CD14-positive monocyte (primary cell): ENCODE results near the gene PDE4D. TPM values are rescaled to one million over a fixed set of nuclear protein-coding genes. Genes with fewer than 3 reads are reported as not detected.

Experiments
- DNase-seq, 3 donors: peaks; one replicate each; pipeline ENCODE4 v3.0.0-alpha.2; 2011 to 2022
- H2AFZ ChIP-seq: 2 replicates; pipeline ENCODE4 v1.6.0; 2012; ENCODE audit warnings: mild to moderate bottlenecking, low read depth, low read length, inconsistent platforms; ENCODE audit not compliant: insufficient read depth, poor library complexity, severe bottlenecking
- H3K27ac ChIP-seq, 2 donors: 1 replicate in 1 of 2; 2 replicates in 1 of 2; pipeline ENCODE4 v1.5.1; 2012 to 2013; ENCODE audit warnings: low read length in 2 of 2, control low read depth in 1 of 2, inconsistent platforms in 1 of 2, low read depth in 1 of 2, mild to moderate bottlenecking in 1 of 2
- H3K27me3 ChIP-seq, 2 donors: one replicate each; pipeline versions ENCODE4 v1.6.0 to v1.6.1; 2011 to 2013; ENCODE audit warnings: low read length in 2 of 2; ENCODE audit not compliant: control insufficient read depth in 2 of 2, insufficient read depth in 2 of 2
- H3K36me3 ChIP-seq, 2 donors: replicated peaks in 1 of 2; 1 replicate in 1 of 2; 2 replicates in 1 of 2; pipeline versions ENCODE4 v1.5.1 to v1.6.1; 2012 to 2013; ENCODE audit warnings: low read length in 2 of 2, control low read depth in 1 of 2, inconsistent platforms in 1 of 2, mild to moderate bottlenecking in 1 of 2; ENCODE audit not compliant: insufficient read depth in 2 of 2, control insufficient read depth in 1 of 2
- H3K4me1 ChIP-seq, 2 donors: 1 replicate in 1 of 2; 2 replicates in 1 of 2; pipeline versions ENCODE4 v1.5.1 to v1.6.1; 2012 to 2013; ENCODE audit warnings: low read length in 2 of 2, control low read depth in 1 of 2, inconsistent platforms in 1 of 2, mild to moderate bottlenecking in 1 of 2, moderate library complexity in 1 of 2; ENCODE audit not compliant: insufficient read depth in 2 of 2, control insufficient read depth in 1 of 2
- H3K4me2 ChIP-seq: replicated peaks from 2 replicates; pipeline ENCODE3; 2012; ENCODE audit warnings: low read length, moderate library complexity, mild to moderate bottlenecking; ENCODE audit not compliant: poor library complexity, severe bottlenecking; ENCODE audit errors: extremely low read depth
- H3K4me3 ChIP-seq, 3 experiments: fragments of 200-600 bp in 1 of 3; sonication (generic) in 1 of 3; replicated peaks in 1 of 3; 1 replicate in 2 of 3; 2 replicates in 1 of 3; pipeline ENCODE4 v1.5.1; 2011 to 2013; ENCODE audit warnings: low read length in 3 of 3, mild to moderate bottlenecking in 3 of 3, control low read depth in 2 of 3, low read depth in 2 of 3, inconsistent platforms in 1 of 3, moderate library complexity in 1 of 3
- H3K79me2 ChIP-seq: 2 replicates; pipeline ENCODE4 v1.6.0; 2012; ENCODE audit warnings: mild to moderate bottlenecking, control low read depth, inconsistent platforms, low read length, moderate library complexity; ENCODE audit not compliant: insufficient read depth
- H3K9ac ChIP-seq: 2 replicates; pipeline ENCODE4 v1.6.0; 2017; ENCODE audit warnings: low read length, mild to moderate bottlenecking; ENCODE audit not compliant: insufficient read depth, poor library complexity, severe bottlenecking
- H3K9me3 ChIP-seq, 2 donors: replicated peaks in 1 of 2; 1 replicate in 1 of 2; 2 replicates in 1 of 2; pipeline versions ENCODE4 v1.5.1 to v1.6.1; 2012 to 2013; ENCODE audit warnings: low read length in 2 of 2, control low read depth in 1 of 2; ENCODE audit not compliant: control insufficient read depth in 1 of 2, insufficient read depth in 1 of 2
- H4K20me1 ChIP-seq: 2 replicates; pipeline ENCODE4 v1.6.0; 2012; ENCODE audit warnings: mild to moderate bottlenecking, low read length, control low read depth, moderate library complexity; ENCODE audit not compliant: insufficient read depth
- H3K27ac Mint-ChIP-seq, 7 donors: one replicate each; pipeline ENCODE4 v1.8.0; 2020; ENCODE audit warnings: mild to moderate bottlenecking in 7 of 7, mixed read lengths in 7 of 7, moderate library complexity in 6 of 7, inconsistent platforms in 2 of 7
- H3K27me3 Mint-ChIP-seq, 3 donors: one replicate each; pipeline ENCODE4 v1.8.0; 2021 to 2022; ENCODE audit warnings: low read depth in 3 of 3, mild to moderate bottlenecking in 3 of 3, mixed read lengths in 3 of 3, moderate library complexity in 3 of 3, inconsistent platforms in 1 of 3
- H3K36me3 Mint-ChIP-seq, 2 donors: one replicate each; pipeline ENCODE4 v1.8.0; 2020; ENCODE audit warnings: mixed read lengths in 2 of 2, inconsistent platforms in 1 of 2, mild to moderate bottlenecking in 1 of 2
- H3K4me1 Mint-ChIP-seq: one replicate; pipeline ENCODE4 v1.8.0; 2020; ENCODE audit warnings: mild to moderate bottlenecking, mixed read lengths
- H3K4me3 Mint-ChIP-seq, 2 donors: one replicate each; pipeline ENCODE4 v1.8.0; 2020; ENCODE audit warnings: mild to moderate bottlenecking in 2 of 2, mixed read lengths in 2 of 2, moderate library complexity in 1 of 2
- H3K9me3 Mint-ChIP-seq, 7 donors: one replicate each; pipeline ENCODE4 v1.8.0; 2020 to 2022; ENCODE audit warnings: mixed read lengths in 7 of 7, mild to moderate bottlenecking in 6 of 7, moderate library complexity in 6 of 7, inconsistent platforms in 2 of 7
- CTCF ChIP-seq: fragments of 200-600 bp; IDR thresholded peaks from one replicate; pipeline ENCODE4 v1.8.0; 2022; ENCODE audit warnings: antibody characterized with exemption, mild to moderate bottlenecking
- WGBS: methylation state at CpG from one replicate; pipeline ENCODE4 v1.1.5; 2013; ENCODE audit warnings: missing lambda C conversion rate; ENCODE audit not compliant: insufficient coverage; 5-methylcytosine and 5-hydroxymethylcytosine counted together
- intact Hi-C, 2 donors: fragments of 100-400 bp; cut with micrococcal nuclease; formaldehyde crosslinking; loops; one replicate each; pipeline versions ENCODE4 v1.15.0 to v1.15.1; 2023
- polyA plus RNA-seq, 3 donors: library from polyadenylated mRNA; depleted of rRNA in 1 of 3; unstranded in 2 of 3; stranded (reverse) in 1 of 3; fragments of 300-500 nt in 2 of 3; fragments of >200 nt in 1 of 3; fragmentation: Illumina TruSeq in 2 of 3; gene quantifications; 1 replicate in 2 of 3; 2 replicates in 1 of 3; pipeline ENCODE4 v1.2.3, GENCODE V29; 2012 to 2021

PDE4D gene
- polyA plus RNA-seq, 3 donors, result 1.9 to 3.4 (median 2.8) TPM

GRCh38 chr5:58937031-58937681 is 956.4 kb downstream of the PDE4D start:
- no peak overlapping the region for H3K4me2 ChIP-seq
- H2AFZ ChIP-seq, result no peak overlapping the region
- no peaks in the 10 kb centered on the region for H4K20me1 ChIP-seq
- TF ChIP-seq CTCF, result no peak
- no peak overlapping the region for H3K4me3 ChIP-seq
- no peaks in the 10 kb centered on the region for H3K36me3 ChIP-seq
- Mint-ChIP-seq H3K27ac (no peak overlapping the region), H3K9me3 (peaks cover 0 to 8% (median 3%) of the 10 kb centered on the region in 7 donors), H3K4me3 (no peak overlapping the region), H3K27me3 (peaks cover 0 to 2% (median 0%) of the 10 kb centered on the region in 3 donors), H3K36me3 (no peaks in the 10 kb centered on the region), H3K4me1 (no peaks in the 10 kb centered on the region)
- peaks cover 0 to 2% of the 10 kb centered on the region in 2 donors for H3K9me3 ChIP-seq
- H3K79me2 ChIP-seq, result no peaks in the 10 kb centered on the region
- no peaks in the 10 kb centered on the region for H3K4me1 ChIP-seq
- 99% methylated on average over 8 of the region's 19 CpGs for WGBS
- no peak overlapping the region for H3K27ac ChIP-seq
- no peaks in the 10 kb centered on the region for H3K27me3 ChIP-seq
- intact Hi-C loops, result no loop called here
- no peak for DNase-seq
- H3K9ac ChIP-seq, result no peak overlapping the region

- H4K20me1 ChIP-seq, result no peaks in the 10 kb centered on the region
- H3K79me2 ChIP-seq, result no peaks in the 10 kb centered on the region
- no peak overlapping the region for H3K4me2 ChIP-seq
- H2AFZ ChIP-seq, result no peak overlapping the region
- H3K9ac ChIP-seq, result no peak overlapping the region
- H3K9me3 Mint-ChIP-seq, result peaks cover 0 to 8% (median 3%) of the 10 kb centered on the region in 7 donors
- no peak overlapping the region for H3K27ac ChIP-seq
- no peaks in the 10 kb centered on the region for H3K27me3 ChIP-seq
- no peak overlapping the region for H3K27ac Mint-ChIP-seq
- no peaks in the 10 kb centered on the region for H3K4me1 ChIP-seq
- H3K36me3 Mint-ChIP-seq, result no peaks in the 10 kb centered on the region
- no peak for TF ChIP-seq CTCF
- H3K4me3 ChIP-seq, result no peak overlapping the region
- intact Hi-C loops, result no loop called here
- 94% methylated on average over 2 of the region's 3 CpGs for WGBS
- no peaks in the 10 kb centered on the region for H3K4me1 Mint-ChIP-seq
- H3K36me3 ChIP-seq, result no peaks in the 10 kb centered on the region
- peaks cover 0 to 5% (median 5%) of the 10 kb centered on the region in 3 donors for H3K27me3 Mint-ChIP-seq
- H3K9me3 ChIP-seq, result peaks cover 0 to 2% of the 10 kb centered on the region in 2 donors
- H3K4me3 Mint-ChIP-seq, result no peak overlapping the region
- no peak for DNase-seq
These were observed 958.9 kb downstream of the PDE4D start for GRCh38 chr5:58934629-58935097.
